Keratinocyte (primary cell): ENCODE results near the gene HDAC5. TPM values are rescaled to one million over a fixed set of nuclear protein-coding genes. Genes with fewer than 3 reads are reported as not detected.

ENCODE experiments used
- DNase-seq: peaks from one replicate; pipeline ENCODE4 v3.0.0-alpha.2; 2011; ENCODE audit warnings: low read depth, missing footprints, low spot score
- FAIRE-seq: peaks from 2 replicates; lab custom pipeline; 2011; peaks lifted over from hg19 to GRCh38; lab: Jason Lieb, UNC
- H2AFZ ChIP-seq: 2 replicates; pipeline ENCODE4 v1.6.0; 2012; ENCODE audit warnings: low read length, control low read depth, inconsistent platforms; ENCODE audit not compliant: control insufficient read depth
- H3K27ac ChIP-seq: 2 replicates; pipeline ENCODE4 v1.5.1; 2011; ENCODE audit warnings: low read length; ENCODE audit not compliant: control insufficient read depth, insufficient read depth
- H3K27me3 ChIP-seq: 3 replicates; pipeline ENCODE4 v1.6.0; 2011; ENCODE audit warnings: low read length; ENCODE audit not compliant: control insufficient read depth, insufficient read depth; ENCODE audit errors: extremely low read depth
- H3K36me3 ChIP-seq, 2 experiments: 2 replicates in 1 of 2; 3 replicates in 1 of 2; pipeline ENCODE4 v1.5.1; 2011; ENCODE audit warnings: low read length in 2 of 2, mild to moderate bottlenecking in 1 of 2; ENCODE audit not compliant: control insufficient read depth in 2 of 2, insufficient read depth in 2 of 2; ENCODE audit errors: extremely low read depth in 1 of 2
- H3K4me1 ChIP-seq: 3 replicates; pipeline ENCODE4 v1.5.1; 2011; ENCODE audit warnings: low read length; ENCODE audit not compliant: control insufficient read depth, insufficient read depth; ENCODE audit errors: extremely low read depth
- H3K4me2 ChIP-seq: 3 replicates; pipeline ENCODE4 v1.6.0; 2011; ENCODE audit warnings: low read depth, low read length; ENCODE audit not compliant: control insufficient read depth, insufficient read depth; ENCODE audit errors: extremely low read depth
- H3K4me3 ChIP-seq, 3 experiments: fragments of 200-600 bp in 1 of 3; sonication (generic) in 1 of 3; 2 replicates in 2 of 3; 3 replicates in 1 of 3; pipeline ENCODE4 v1.5.1; 2011 to 2016; ENCODE audit warnings: low read length in 3 of 3, mild to moderate bottlenecking in 3 of 3, control low read depth in 2 of 3, inconsistent platforms in 1 of 3, low read depth in 1 of 3, mixed read lengths in 1 of 3, mixed run types in 1 of 3, moderate library complexity in 1 of 3; ENCODE audit not compliant: control insufficient read depth in 2 of 3, insufficient read depth in 2 of 3; ENCODE audit errors: extremely low read depth in 1 of 3
- H3K79me2 ChIP-seq: 2 replicates; pipeline ENCODE4 v1.6.0; 2012; ENCODE audit warnings: low read length; ENCODE audit not compliant: control insufficient read depth, insufficient read depth
- H3K9ac ChIP-seq: 3 replicates; pipeline ENCODE4 v1.6.0; 2011; ENCODE audit warnings: low read length; ENCODE audit not compliant: control insufficient read depth, insufficient read depth; ENCODE audit errors: extremely low read depth
- H3K9me1 ChIP-seq: 3 replicates; pipeline ENCODE4 v1.6.0; 2011; ENCODE audit warnings: low read length; ENCODE audit not compliant: control insufficient read depth, insufficient read depth; ENCODE audit errors: extremely low read depth
- H3K9me3 ChIP-seq: 2 replicates; pipeline ENCODE4 v1.5.1; 2012; ENCODE audit warnings: low read depth, low read length; ENCODE audit not compliant: control insufficient read depth
- H4K20me1 ChIP-seq: 3 replicates; pipeline ENCODE4 v1.6.0; 2011; ENCODE audit warnings: low read length; ENCODE audit not compliant: control insufficient read depth, insufficient read depth; ENCODE audit errors: extremely low read depth
- CTCF ChIP-seq, 3 experiments: IDR thresholded peaks in 1 of 3; conservative IDR thresholded peaks in 1 of 3; optimal IDR thresholded peaks in 1 of 3; 2 replicates in 2 of 3; 3 replicates in 1 of 3; pipeline versions ENCODE3 to v1.5.1; 2011; ENCODE audit warnings: low read length in 3 of 3, mild to moderate bottlenecking in 3 of 3, moderate library complexity in 2 of 3, control low read depth in 1 of 3, inconsistent platforms in 1 of 3; ENCODE audit not compliant: insufficient read depth in 2 of 3; ENCODE audit errors: extremely low read depth in 1 of 3
- EZH2 ChIP-seq: IDR thresholded peaks from one replicate; pipeline ENCODE4 v1.6.1; 2012; ENCODE audit warnings: inconsistent platforms, mild to moderate bottlenecking, low read length, moderate library complexity
- dilution Hi-C: fragments of 300-500 bp; cut with MboI; formaldehyde crosslinking; loops from one replicate; pipeline ENCODE4 v1.7.0; 2020; ENCODE audit warnings: low sequenced_read_pairs; ENCODE audit not compliant: extremely low pct_ligation_motif_present
- polyA plus RNA-seq, 5 experiments: library from polyadenylated mRNA; depleted of rRNA in 3 of 5; stranded (reverse) in 3 of 5; stranded (forward) in 1 of 5; unstranded in 1 of 5; fragments of >200 nt; gene quantifications; 1 replicate in 1 of 5; 2 replicates in 3 of 5; 3 replicates in 1 of 5; pipeline versions ENCODE4 v1.2.1 to v1.2.3, GENCODE V29; 2011 to 2012; ENCODE audit warnings: missing spikeins in 2 of 5, low read depth in 1 of 5, low replicate concordance in 1 of 5

HDAC5 gene
- polyA plus RNA-seq, 1 donor (not counting 4 experiments of a cell fraction or from before 2014, with no cell fraction given): 4.5 TPM

GRCh38 chr17:44097110-44097958 lies 26.1 kb downstream of the HDAC5 start:
- H3K4me3 ChIP-seq: no peak overlapping the region
- H3K4me2 ChIP-seq: no peak overlapping the region
- no peak overlapping the region for H3K9ac ChIP-seq
- peak; percentile 41 for DNase-seq
- H3K79me2 ChIP-seq: no peaks in the 10 kb centered on the region
- no peaks in the 10 kb centered on the region for H3K9me3 ChIP-seq
- no peaks in the 10 kb centered on the region for H3K36me3 ChIP-seq
- H3K27me3 ChIP-seq: no peaks in the 10 kb centered on the region
- no peak overlapping the region for H3K27ac ChIP-seq
- peaks cover 18% of the 10 kb centered on the region for H3K4me1 ChIP-seq
- dilution Hi-C loops: no loop called here
- no peaks in the 10 kb centered on the region for H3K9me1 ChIP-seq
- H2AFZ ChIP-seq: no peak overlapping the region
- no peak for FAIRE-seq
- H4K20me1 ChIP-seq: no peaks in the 10 kb centered on the region
- TF ChIP-seq EZH2: no peak
- no peak for TF ChIP-seq CTCF (optimal IDR thresholded peaks at IDR 0.05 in 1 of 3, IDR thresholded peaks at IDR 0.05 in 1 of 3, conservative IDR thresholded peaks at IDR 0.05 in 1 of 3; ENCODE audit: extremely low read depth in 1 of 3, insufficient read depth in 2 of 3, low read length in 3 of 3)

GRCh38 chr17:44095647-44096496 lies 27.6 kb downstream of the HDAC5 start:
- no peaks in the 10 kb centered on the region for H4K20me1 ChIP-seq
- peak in 1 of 3 experiments; percentile 2 for TF ChIP-seq CTCF (optimal IDR thresholded peaks at IDR 0.05 in 1 of 3, IDR thresholded peaks at IDR 0.05 in 1 of 3, conservative IDR thresholded peaks at IDR 0.05 in 1 of 3; ENCODE audit: extremely low read depth in 1 of 3, insufficient read depth in 2 of 3, low read length in 3 of 3)
- no peak for TF ChIP-seq EZH2
- no peaks in the 10 kb centered on the region for H3K27me3 ChIP-seq
- peak overlapping the region; percentile 95 for H2AFZ ChIP-seq
- H3K4me2 ChIP-seq: peak overlapping the region; percentile 88
- peaks cover 0 to 2% of the 10 kb centered on the region in 2 experiments for H3K36me3 ChIP-seq
- DNase-seq (peak; percentile 50), FAIRE-seq (peak; percentile 56)
- peak overlapping the region; percentile 74 for H3K9ac ChIP-seq
- dilution Hi-C loops: no loop called here
- H3K79me2 ChIP-seq: no peaks in the 10 kb centered on the region
- H3K27ac ChIP-seq: peak overlapping the region; percentile 86
- H3K9me1 ChIP-seq: no peaks in the 10 kb centered on the region
- no peaks in the 10 kb centered on the region for H3K9me3 ChIP-seq
- peak overlapping the region in 2 of 3 experiments; percentile 43 to 52 for H3K4me3 ChIP-seq
- H3K4me1 ChIP-seq: peaks cover 18% of the 10 kb centered on the region
